Mesenchymal stem cell (in vitro differentiated cells and primary cell): ENCODE results near the gene UNC13B.
"Not testable (repeated sequence)": the region's sequence is repeated elsewhere in the genome, so short reads cannot be mapped to it uniquely, and the experiment has no call there.

Source experiments
- DNase-seq: peaks from one replicate; pipeline ENCODE4 v3.0.0-alpha.2; 2013
- H2AFZ ChIP-seq: one replicate; pipeline ENCODE4 v1.6.1; 2013; ENCODE audit warnings: low read depth, mild to moderate bottlenecking, control low read depth, inconsistent platforms, low read length, moderate library complexity
- H2AK5ac ChIP-seq: 2 replicates; pipeline ENCODE4 v1.6.1; 2013; ENCODE audit warnings: low read length, moderate library complexity, mild to moderate bottlenecking, inconsistent platforms; ENCODE audit not compliant: severe bottlenecking
- H2BK120ac ChIP-seq: one replicate; pipeline ENCODE4 v1.6.1; 2013; ENCODE audit warnings: low read depth, mild to moderate bottlenecking, inconsistent platforms, low read length, moderate library complexity
- H2BK12ac ChIP-seq, 2 experiments: one replicate each; pipeline ENCODE4 v1.6.1; 2013; ENCODE audit warnings: inconsistent platforms in 2 of 2, low read length in 2 of 2, mild to moderate bottlenecking in 2 of 2, moderate library complexity in 2 of 2, control low read depth in 1 of 2
- H2BK15ac ChIP-seq: one replicate; pipeline ENCODE4 v1.6.1; 2013; ENCODE audit warnings: mild to moderate bottlenecking, low read depth, inconsistent platforms; ENCODE audit not compliant: poor library complexity, severe bottlenecking
- H2BK5ac ChIP-seq: 2 replicates; pipeline ENCODE4 v1.6.1; 2013; ENCODE audit warnings: low read depth, mild to moderate bottlenecking, low read length, control low read depth, inconsistent platforms; ENCODE audit not compliant: poor library complexity, severe bottlenecking
- H3K14ac ChIP-seq, 2 experiments: one replicate each; pipeline ENCODE4 v1.6.1; 2013; ENCODE audit warnings: inconsistent platforms in 2 of 2, low read length in 2 of 2, control low read depth in 1 of 2, mild to moderate bottlenecking in 1 of 2, moderate library complexity in 1 of 2
- H3K18ac ChIP-seq, 2 experiments: one replicate each; pipeline ENCODE4 v1.6.1; 2013; ENCODE audit warnings: inconsistent platforms in 2 of 2, low read length in 2 of 2, control low read depth in 1 of 2, low read depth in 1 of 2, mild to moderate bottlenecking in 1 of 2
- H3K23ac ChIP-seq, 2 experiments: one replicate each; pipeline ENCODE4 v1.6.1; 2013; ENCODE audit warnings: inconsistent platforms in 2 of 2, low read length in 2 of 2, mild to moderate bottlenecking in 2 of 2, moderate library complexity in 2 of 2, control low read depth in 1 of 2
- H3K27ac ChIP-seq: 2 replicates; pipeline ENCODE4 v1.5.1; 2013; ENCODE audit warnings: mild to moderate bottlenecking, moderate library complexity, low read length, control low read depth, inconsistent platforms; ENCODE audit not compliant: poor library complexity, severe bottlenecking
- H3K27me3 ChIP-seq, 2 experiments: 2 replicates each; pipeline versions ENCODE4 v1.6.1 to v1.7.0; 2013; ENCODE audit warnings: low read length in 2 of 2, mild to moderate bottlenecking in 2 of 2, moderate library complexity in 2 of 2, control low read depth in 1 of 2, inconsistent platforms in 1 of 2; ENCODE audit not compliant: control insufficient read depth in 1 of 2, insufficient read depth in 1 of 2
- H3K36me3 ChIP-seq, 2 experiments: 2 replicates each; pipeline versions ENCODE4 v1.6.1 to v1.7.0; 2013; ENCODE audit warnings: low read length in 2 of 2, control low read depth in 1 of 2, inconsistent platforms in 1 of 2, low read depth in 1 of 2, mild to moderate bottlenecking in 1 of 2; ENCODE audit not compliant: insufficient read depth in 2 of 2, control insufficient read depth in 1 of 2
- H3K4ac ChIP-seq, 2 experiments: one replicate each; pipeline ENCODE4 v1.6.1; 2013; ENCODE audit warnings: inconsistent platforms in 2 of 2, low read length in 2 of 2, mild to moderate bottlenecking in 2 of 2, moderate library complexity in 2 of 2, control low read depth in 1 of 2, low read depth in 1 of 2
- H3K4me1 ChIP-seq: 2 replicates; pipeline ENCODE4 v1.6.1; 2013; ENCODE audit warnings: low read depth, low read length, control low read depth; ENCODE audit not compliant: control insufficient read depth, insufficient read depth
- H3K4me2 ChIP-seq: 2 replicates; pipeline ENCODE4 v1.6.1; 2013; ENCODE audit warnings: low read length, mild to moderate bottlenecking, inconsistent platforms; ENCODE audit not compliant: poor library complexity, severe bottlenecking
- H3K4me3 ChIP-seq, 2 experiments: 2 replicates each; pipeline versions ENCODE4 v1.5.1 to v1.7.0; 2013; ENCODE audit warnings: low read length in 2 of 2, mild to moderate bottlenecking in 2 of 2, control low read depth in 1 of 2, low read depth in 1 of 2; ENCODE audit not compliant: insufficient read depth in 1 of 2
- H3K79me1 ChIP-seq: replicated peaks from 2 replicates; pipeline ENCODE4 v1.6.1; 2013; ENCODE audit warnings: mild to moderate bottlenecking, control low read depth, low read length, inconsistent platforms; ENCODE audit not compliant: poor library complexity, severe bottlenecking
- H3K9ac ChIP-seq: 2 replicates; pipeline ENCODE4 v1.7.0; 2013; ENCODE audit warnings: mild to moderate bottlenecking, low read length, moderate library complexity
- H3K9me3 ChIP-seq: 2 replicates; pipeline ENCODE4 v1.7.0; 2013; ENCODE audit warnings: mild to moderate bottlenecking, low read length; ENCODE audit not compliant: control insufficient read depth
- H4K8ac ChIP-seq: one replicate; pipeline ENCODE4 v1.6.1; 2013; ENCODE audit warnings: inconsistent platforms, mild to moderate bottlenecking, low read length, moderate library complexity
- H4K91ac ChIP-seq: one replicate; pipeline ENCODE4 v1.6.1; 2013; ENCODE audit warnings: mild to moderate bottlenecking, low read length, inconsistent platforms
- WGBS: methylation state at CpG from one replicate; pipeline ENCODE4 v1.1.7; 2013; ENCODE audit warnings: mixed read lengths; 5-methylcytosine and 5-hydroxymethylcytosine counted together

UNC13B gene

GRCh38 chr9:35182401-35182800, 20.6 kb downstream of the UNC13B start:
- not testable (repeated sequence) for H3K79me1 ChIP-seq, H2AK5ac ChIP-seq, H3K9ac ChIP-seq, H3K4me1 ChIP-seq, H3K9me3 ChIP-seq, DNase-seq, H3K18ac ChIP-seq, H2BK12ac ChIP-seq, H3K23ac ChIP-seq, H3K36me3 ChIP-seq, H2AFZ ChIP-seq, H3K4ac ChIP-seq, H3K14ac ChIP-seq, H3K27me3 ChIP-seq, H4K8ac ChIP-seq, H2BK15ac ChIP-seq, H2BK5ac ChIP-seq, H3K4me3 ChIP-seq, H2BK120ac ChIP-seq, H4K91ac ChIP-seq, H3K27ac ChIP-seq, H3K4me2 ChIP-seq
- WGBS: 80% methylated on average over 1 of the region's 3 CpGs

DNA sequence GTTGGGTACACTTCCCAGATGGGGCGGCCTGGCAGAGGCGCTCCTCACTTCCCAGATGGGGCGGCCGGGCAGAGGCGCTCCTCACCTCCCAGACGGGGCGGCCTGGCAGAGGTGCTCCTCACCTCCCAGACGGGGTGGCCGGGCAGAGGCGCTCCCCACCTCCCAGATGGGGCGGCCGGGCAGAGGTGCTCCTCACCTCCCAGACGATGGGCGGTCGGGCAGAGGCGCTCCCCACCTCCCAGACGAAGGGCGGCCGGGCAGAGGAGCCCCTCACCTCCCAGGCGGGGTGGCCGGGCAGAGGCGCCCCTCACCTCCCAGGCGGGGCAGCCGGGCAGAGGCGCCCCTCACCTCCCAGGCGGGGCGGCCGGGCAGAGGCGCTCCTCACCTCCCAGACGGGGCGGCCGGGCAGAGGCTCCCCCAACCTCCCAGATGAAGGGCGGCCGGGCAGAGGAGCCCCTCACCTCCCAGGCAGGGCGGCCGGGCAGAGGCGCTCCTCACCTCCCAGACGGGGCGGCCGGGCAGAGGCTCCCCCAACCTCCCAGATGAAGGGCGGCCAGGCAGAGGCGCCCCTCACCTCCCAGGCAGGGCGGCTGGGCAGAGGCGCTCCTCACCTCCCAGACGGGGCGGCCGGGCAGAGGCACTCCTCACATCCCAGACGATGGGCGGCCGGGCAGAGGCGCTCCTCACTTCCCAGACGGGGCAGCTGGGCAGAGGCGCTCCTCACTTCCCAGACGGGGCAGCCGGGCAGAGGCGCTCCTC, 21.4 kb downstream of the UNC13B start:
- not testable (repeated sequence) for DNase-seq, H3K79me1 ChIP-seq, H4K91ac ChIP-seq, H3K4me3 ChIP-seq, H2AK5ac ChIP-seq, H3K4me2 ChIP-seq, H2AFZ ChIP-seq, H3K36me3 ChIP-seq, H4K8ac ChIP-seq, H3K18ac ChIP-seq, H3K27me3 ChIP-seq, H2BK15ac ChIP-seq, H3K4ac ChIP-seq, H3K9me3 ChIP-seq, H3K9ac ChIP-seq, H2BK12ac ChIP-seq, H3K27ac ChIP-seq, H2BK120ac ChIP-seq, H2BK5ac ChIP-seq, H3K14ac ChIP-seq, H3K23ac ChIP-seq, H3K4me1 ChIP-seq
- 98% methylated on average over 42 of the region's 56 CpGs for WGBS

GRCh38 chr9:35183755-35184480, 22.1 kb downstream of the UNC13B start:
- not testable (repeated sequence) for DNase-seq, H3K79me1 ChIP-seq, H3K27ac ChIP-seq, H3K4me1 ChIP-seq, H2BK15ac ChIP-seq, H3K18ac ChIP-seq, H3K14ac ChIP-seq, H3K27me3 ChIP-seq, H4K8ac ChIP-seq, H3K36me3 ChIP-seq, H2AK5ac ChIP-seq, H3K23ac ChIP-seq, H3K4me2 ChIP-seq, H2BK5ac ChIP-seq, H2AFZ ChIP-seq, H3K9me3 ChIP-seq, H3K9ac ChIP-seq, H3K4me3 ChIP-seq, H2BK120ac ChIP-seq, H3K4ac ChIP-seq, H2BK12ac ChIP-seq, H4K91ac ChIP-seq
- 97% methylated on average over 51 of the region's 53 CpGs for WGBS

DNA sequence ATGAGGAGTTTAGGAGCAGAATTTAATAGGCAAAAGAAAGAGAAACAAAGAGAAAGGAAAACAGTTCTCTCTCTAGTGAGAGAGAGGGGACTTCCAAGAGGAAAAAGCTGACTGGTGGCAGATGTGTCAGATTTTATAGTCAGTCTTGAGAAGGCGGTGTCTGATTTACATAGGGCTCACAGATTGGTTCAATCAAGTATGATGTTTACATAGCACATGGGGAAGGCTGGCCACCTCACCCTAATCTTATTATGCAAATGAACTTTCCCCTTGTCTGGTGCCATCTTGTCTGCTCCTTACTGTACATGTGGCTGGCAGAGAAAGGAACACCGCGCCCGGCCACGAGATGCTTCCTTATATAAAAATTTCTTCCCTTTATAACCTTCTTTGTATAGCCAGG, 24.7 kb downstream of the UNC13B start:
- WGBS: 100% methylated on average over 5 of the region's 5 CpGs
- Histone ChIP-seq H3K14ac (no peak overlapping the region), H3K4me2 (no peak overlapping the region), H3K23ac (no peak overlapping the region), H2BK5ac (no peak overlapping the region), H2BK15ac (no peak overlapping the region), H3K4ac (no peak overlapping the region), H3K18ac (no peak overlapping the region), H3K4me3 (no peak overlapping the region), H2BK120ac (no peak overlapping the region), H3K36me3 (peaks cover 3% of the 10 kb centered on the region in 2 experiments), H2BK12ac (no peak overlapping the region), H2AFZ (no peak overlapping the region), H3K9me3 (peaks cover 9% of the 10 kb centered on the region), H3K4me1 (no peaks in the 10 kb centered on the region), H4K8ac (no peak overlapping the region), H3K27me3 (no peaks in the 10 kb centered on the region), H2AK5ac (no peak overlapping the region), H3K79me1 (peaks cover 4% of the 10 kb centered on the region), H3K27ac (no peak overlapping the region), H4K91ac (no peak overlapping the region), H3K9ac (no peak overlapping the region)
- DNase-seq: no peak
